Heart right ventricle (tissue), 16 donors: ENCODE measurements around the gene RCC1. TPM values are rescaled to one million over a fixed set of nuclear protein-coding genes. Genes with fewer than 3 reads are reported as not detected.
A peak's percentile ranks its signal among the peaks of the same experiment; 100 is the strongest.
"Not testable (repeated sequence)": the region's sequence is repeated elsewhere in the genome, so short reads cannot be mapped to it uniquely, and the experiment has no call there.

ENCODE experiments used
- ATAC-seq, 8 donors: fragments of 200-7000 bp; cut with Tn5 transposase; one replicate each; pipeline ENCODE4 v1.9.1; 2020; ENCODE audit warnings: mild to moderate bottlenecking in 8 of 8, moderate library complexity in 8 of 8, moderate number of reproducible peaks in 1 of 8
- DNase-seq, 2 donors: peaks; one replicate each; pipeline ENCODE4 v3.0.0-alpha.2; 2020
- H3K27ac ChIP-seq, 10 donors: fragments of 200-600 bp; sonication (generic) in 2 of 10; one replicate each; pipeline versions ENCODE4 v1.5.0 to v1.8.0; 2020 to 2022; ENCODE audit warnings: mild to moderate bottlenecking in 3 of 10
- H3K27me3 ChIP-seq, 7 donors: fragments of 200-600 bp; one replicate each; pipeline ENCODE4 v1.8.0; 2021 to 2022; ENCODE audit warnings: mild to moderate bottlenecking in 2 of 7
- H3K36me3 ChIP-seq, 9 donors: fragments of 200-600 bp; sonication (generic) in 1 of 9; one replicate each; pipeline versions ENCODE4 v1.5.0 to v1.8.0; 2020 to 2022; ENCODE audit warnings: mild to moderate bottlenecking in 2 of 9
- H3K4me1 ChIP-seq, 9 donors: fragments of 200-600 bp; sonication (generic) in 1 of 9; one replicate each; pipeline versions ENCODE4 v1.5.0 to v1.8.0; 2020 to 2022; ENCODE audit warnings: mild to moderate bottlenecking in 4 of 9
- H3K4me3 ChIP-seq, 10 donors: fragments of 200-600 bp; sonication (generic) in 2 of 10; one replicate each; pipeline versions ENCODE4 v1.5.0 to v1.8.0; 2020 to 2022; ENCODE audit warnings: mild to moderate bottlenecking in 7 of 10, moderate library complexity in 2 of 10
- H3K9me3 ChIP-seq, 11 donors: fragments of 200-600 bp in 10 of 11; sonication (generic) in 2 of 11; one replicate each; pipeline versions ENCODE4 v1.5.0 to v1.8.0; 2013 to 2022; ENCODE audit warnings: mild to moderate bottlenecking in 2 of 11, control low read depth in 1 of 11, moderate library complexity in 1 of 11
- CTCF ChIP-seq, 9 donors: fragments of 200-600 bp; sonication (generic) in 2 of 9; IDR thresholded peaks; one replicate each; pipeline versions ENCODE4 v1.5.0 to v1.8.0; 2021 to 2022; ENCODE audit warnings: antibody characterized with exemption in 9 of 9, mild to moderate bottlenecking in 5 of 9, moderate library complexity in 1 of 9
- WGBS, 2 donors: extraction: QIAGEN DNeasy Blood & Tissue Kit; methylation state at CpG; one replicate each; pipeline ENCODE4 v1.1.7; 2013; ENCODE audit warnings: inconsistent platforms in 1 of 2; 5-methylcytosine and 5-hydroxymethylcytosine counted together
- intact Hi-C, 10 donors: fragments of 100-400 bp; cut with DNase I; formaldehyde crosslinking; loops; one replicate each; pipeline versions ENCODE4 v1.11.1 to v1.14.2; 2022
- polyA plus RNA-seq, 2 donors: library from polyadenylated mRNA; stranded (reverse); fragments of 200-250 nt; gene quantifications; one replicate each; pipeline ENCODE4 v1.2.3, GENCODE V29; 2013
- total RNA-seq, 10 donors: library from RNA; stranded (reverse); fragmentation: NEBNext Ultra II Directional in 3 of 10; extraction: Animal tissue kit (Norgen Biotek cat#: 25700) in 3 of 10; gene quantifications; one replicate each; pipeline versions ENCODE4 v1.2.1 to v1.2.4, GENCODE V29; 2021 to 2023
- donor health status: Arrhythmogenic right ventricular cardiomyopathy.
- donor health status: ischemic (EF 13 %, LVEDD 7.1; RV severe dilation, severe dysfunction).
- donor health status: healthy with polysubstance abuse.
- donor health status: DM: no; HTN: yes; CAD: no.
- donor health status: DM: no; HTN: no; CAD: no.
- donor health status: ischemic (EF 25% LVEDD 6.9; RV normal size, moderate dysfunction).
- donor health status: ischemic (EF 25% LVEDD 5.7; RV mildly dilated, moderate dysfunction).
- donor health status: healthy.
- donor health status: DM: yes; HTN: yes; CAD: no.
- donor health status: Ischemic cardiomyopathy.
- donor health status: ischemic (EF 35%, LVEDD 5.7; RV mildly dilated, moderate dysfunction).
- donor health status: nonischemic (EF 11% LVEDD 7.7; RV severe dilation, severe dysfunction).
- donor health status: DM: yes; HTN: yes; CAD: no.
- donor health status: PGD.
- donor health status: ischemic (EF 29% LVEDD 5.4; RV normal size, mild dysfunction).
- donor health status: nonischemic (EF 23%, LVEDD 6.1; RV moderate dilation, normal function).

Gene RCC1
- total and polyA plus RNA-seq, 12 donors, result 2.3 to 17.8 (median 4.1) TPM

DNA sequence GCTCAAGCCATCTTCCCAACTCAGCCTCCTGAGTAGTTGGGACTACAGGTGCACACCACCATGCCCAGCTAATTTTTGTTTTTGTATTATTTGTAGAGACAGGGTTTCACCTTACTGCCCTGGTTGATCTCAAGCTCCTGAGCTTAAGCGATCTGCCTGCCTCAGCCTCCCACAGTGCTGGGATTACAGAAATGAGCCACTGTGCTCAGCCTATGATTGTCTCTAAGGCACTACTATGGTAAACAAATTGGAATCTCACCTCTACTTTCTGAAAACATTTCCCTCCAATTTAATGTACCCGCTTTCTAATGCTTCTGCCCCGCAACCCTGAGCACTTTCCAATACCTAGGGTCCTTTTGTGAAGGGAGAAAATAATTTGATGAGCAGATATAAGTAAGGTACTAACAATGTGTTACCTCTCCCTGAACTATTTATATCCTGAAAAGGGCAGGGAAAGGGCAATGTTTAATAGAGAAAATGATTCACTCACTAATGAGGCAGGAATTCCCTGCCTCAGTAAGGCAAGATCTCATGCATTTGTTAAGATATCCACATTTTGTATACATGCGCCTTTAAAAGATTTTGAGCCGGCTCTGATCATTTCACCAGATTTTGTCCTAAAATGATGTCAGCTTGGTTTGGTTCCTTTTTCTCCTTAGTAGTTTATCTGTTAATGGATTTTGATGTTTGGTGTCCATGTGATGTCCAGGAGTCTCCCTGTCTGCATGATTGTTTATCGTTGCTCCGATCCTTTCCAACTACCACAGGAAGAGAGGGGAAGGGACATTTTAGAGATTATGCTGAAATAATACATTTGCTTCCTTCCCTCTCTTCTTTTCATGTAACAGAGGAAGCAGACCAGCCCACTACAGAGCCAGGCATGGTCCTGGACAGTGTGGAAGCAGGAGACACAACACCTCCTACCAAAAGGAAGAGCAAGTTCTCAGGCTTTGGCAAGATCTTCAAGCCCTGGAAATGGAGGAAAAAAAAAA lies 47.3 kb upstream of the RCC1 start:
- no peaks in the 10 kb centered on the region for H3K27me3 ChIP-seq
- H3K9me3 ChIP-seq, result no peaks in the 10 kb centered on the region
- peaks cover 9 to 58% (median 42%) of the 10 kb centered on the region in 9 donors for H3K4me1 ChIP-seq
- peak overlapping the region in 1 of 10 donors; percentile 4 for H3K4me3 ChIP-seq
- DNase-seq (no peak), ATAC-seq (peak; percentile 36 to 69 (median 62))
- H3K27ac ChIP-seq, result peak overlapping the region; percentile 36 to 86 (median 65)
- H3K36me3 ChIP-seq, result peaks cover 0 to 45% (median 0%) of the 10 kb centered on the region in 9 donors
- intact Hi-C loops, result loop anchor here in 1 of 10 donors (10.0 kb wide), 1 partner anchor 194 kb away; no protein-coding TSS in a partner anchor
- no peak for TF ChIP-seq CTCF (IDR thresholded peaks at IDR 0.05)
- WGBS, 2 donors, result 59 to 64% methylated on average over 7 of the region's 7 CpGs

GRCh38 chr1:28466226-28466778 lies 39.5 kb upstream of the RCC1 start:
- intact Hi-C loops, result loop anchor here in 3 of 10 donors (10.0 kb wide), 1 partner anchor 52 kb away; no protein-coding TSS in a partner anchor
- ATAC-seq, result no peak

DNA sequence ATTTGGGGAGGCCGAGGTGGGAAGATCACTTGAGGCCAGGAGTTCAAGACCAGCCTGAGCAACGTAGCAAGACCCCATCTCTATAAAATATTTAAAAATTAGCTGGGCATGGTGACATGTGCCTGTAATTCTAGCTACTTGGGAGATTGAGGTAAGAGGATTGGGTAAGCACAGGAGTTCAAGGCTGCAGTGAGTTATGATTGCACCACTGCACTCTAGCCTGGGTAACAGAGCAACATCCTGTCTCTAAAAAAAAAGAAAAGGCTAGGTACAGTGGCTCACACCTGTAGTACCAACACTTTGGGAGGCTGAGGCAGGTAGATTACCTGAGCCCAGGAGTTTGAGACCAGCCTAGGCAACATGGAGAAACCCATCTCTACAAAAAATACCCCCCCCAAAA lies 35.7 kb upstream of the RCC1 start:
- Histone ChIP-seq H3K36me3 (peaks cover 0 to 86% (median 25%) of the 10 kb centered on the region in 9 donors), H3K4me3 (no peak overlapping the region), H3K27me3 (no peaks in the 10 kb centered on the region), H3K4me1 (peaks cover 0 to 7% (median 0%) of the 10 kb centered on the region in 9 donors), H3K9me3 (no peaks in the 10 kb centered on the region), H3K27ac (no peak overlapping the region)
- TF ChIP-seq CTCF (IDR thresholded peaks at IDR 0.05), result no peak
- intact Hi-C loops, result loop anchor here in 4 of 10 donors (2.0 to 10.0 kb wide), 4 partner anchors 58 to 65 kb away; no protein-coding TSS in a partner anchor
- WGBS, 2 donors, result 67 to 95% methylated on average over 2 of the region's 2 CpGs
- DNase-seq (no peak), ATAC-seq (no peak)

More at GRCh38 chr1:28466226-28466778, 39.5 kb upstream of the RCC1 start:
- Histone ChIP-seq H3K36me3 (peaks cover 0 to 92% (median 19%) of the 10 kb centered on the region in 9 donors), H3K4me3 (no peak overlapping the region), H3K4me1 (peaks cover 0 to 7% (median 0%) of the 10 kb centered on the region in 9 donors), H3K27me3 (no peaks in the 10 kb centered on the region), H3K27ac (no peak overlapping the region), H3K9me3 (no peaks in the 10 kb centered on the region)
- WGBS, 2 donors, result 97% methylated on average over 3 of the region's 3 CpGs
- TF ChIP-seq CTCF (IDR thresholded peaks at IDR 0.05), result no peak
- no peak for DNase-seq

DNA sequence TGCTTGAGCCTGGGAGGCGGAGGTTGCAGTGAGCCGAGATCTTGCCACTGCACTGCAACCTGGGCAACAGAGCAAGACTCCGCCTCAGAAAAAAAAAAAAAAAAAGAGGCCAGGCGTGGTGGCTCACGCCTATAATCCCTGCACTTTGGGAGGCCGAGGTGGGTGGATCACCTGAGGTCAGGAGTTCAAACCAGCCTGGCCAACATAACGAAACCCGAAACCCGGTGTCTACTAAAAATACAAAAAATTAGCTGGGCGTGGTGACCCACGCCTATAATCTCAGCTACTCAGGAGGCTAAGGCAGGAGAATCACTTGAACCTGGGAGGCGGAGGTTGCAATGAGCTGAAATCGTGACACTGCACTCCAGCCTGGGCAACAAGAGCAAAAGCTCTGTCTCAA lies 26.3 kb upstream of the RCC1 start:
- not testable (repeated sequence) for H3K4me1 ChIP-seq, H3K9me3 ChIP-seq, H3K27me3 ChIP-seq, DNase-seq, H3K4me3 ChIP-seq, H3K27ac ChIP-seq, ATAC-seq
- WGBS, 2 donors, result 95 to 96% methylated on average over 13 of the region's 13 CpGs
- intact Hi-C loops, result loop anchor here in 1 of 10 donors (10.0 kb wide), 1 partner anchor 75 kb away; no protein-coding TSS in a partner anchor
- peaks cover 4 to 99% (median 61%) of the 10 kb centered on the region in 9 donors for H3K36me3 ChIP-seq
